HepG2 (cell line): ENCODE results near the gene RAC3. TPM values are rescaled to one million over a fixed set of nuclear protein-coding genes. Genes with fewer than 3 reads are reported as not detected.

ENCODE experiments used
- CBFB ChIP-seq: sonication (generic); formaldehyde crosslinking; IDR thresholded peaks from 2 replicates; pipeline ENCODE4 v1.4.0; 2020; ENCODE audit warnings: missing genetic modification reagents
- CBX5 ChIP-seq: sonication (generic); formaldehyde crosslinking; IDR thresholded peaks from 2 replicates; pipeline ENCODE4 v1.4.0; 2020; ENCODE audit warnings: missing genetic modification reagents, borderline replicate concordance
- FOXA1 ChIP-seq, 2 experiments: fragments of 450-650 bp in 1 of 2; sonication (generic) in 1 of 2; formaldehyde crosslinking in 1 of 2; IDR thresholded peaks; 2 replicates each; pipeline versions ENCODE4 v1.4.0 to v1.6.1; 2016 to 2020; ENCODE audit warnings: missing genetic modification reagents in 1 of 2
- FOXC1 ChIP-seq: sonication (generic); formaldehyde crosslinking; IDR thresholded peaks from 2 replicates; pipeline ENCODE4 v1.8.0; 2022; ENCODE audit warnings: mild to moderate bottlenecking, missing genetic modification reagents, borderline replicate concordance
- HNRNPUL1 ChIP-seq: fragments of 200-400 bp; formaldehyde crosslinking; IDR thresholded peaks from 2 replicates; pipeline ENCODE4 v1.6.1; 2017; ENCODE audit warnings: low read depth, mild to moderate bottlenecking, low read length, moderate library complexity
- KDM1A ChIP-seq: IDR thresholded peaks from 2 replicates; pipeline ENCODE4 v1.6.1; 2016; ENCODE audit warnings: missing compliant biosample characterization
- KDM5A ChIP-seq: fragments of 200-600 bp; sonication (generic); IDR thresholded peaks from 2 replicates; pipeline ENCODE4 v1.7.0; 2018; ENCODE audit warnings: antibody characterized with exemption, mild to moderate bottlenecking, low read length, borderline replicate concordance
- NFE2L2 ChIP-seq: fragments of 150-350 bp; IDR thresholded peaks from 2 replicates; pipeline ENCODE4 v1.6.1; 2014; ENCODE audit warnings: low read length
- PHF21A ChIP-seq: sonication (generic); formaldehyde crosslinking; IDR thresholded peaks from 2 replicates; pipeline ENCODE4 v1.5.0; 2020; ENCODE audit warnings: mild to moderate bottlenecking, missing genetic modification reagents
- RORA ChIP-seq: sonication (generic); formaldehyde crosslinking; IDR thresholded peaks from 2 replicates; pipeline ENCODE4 v1.5.0; 2020; ENCODE audit warnings: mild to moderate bottlenecking, missing genetic modification reagents, moderate library complexity
- RXRA ChIP-seq: sonication (generic); formaldehyde crosslinking; IDR thresholded peaks from 2 replicates; pipeline ENCODE4 v1.5.1; 2020; ENCODE audit warnings: missing genetic modification reagents
- TMF1 ChIP-seq: sonication (generic); formaldehyde crosslinking; IDR thresholded peaks from 2 replicates; pipeline ENCODE4 v1.8.1; 2022; ENCODE audit warnings: low read depth, missing genetic modification reagents
- ZNF138 ChIP-seq: sonication (generic); formaldehyde crosslinking; IDR thresholded peaks from 2 replicates; pipeline ENCODE4 v1.5.0; 2020; ENCODE audit warnings: mild to moderate bottlenecking, low read depth, missing genetic modification reagents
- ZNF24 ChIP-seq: fragments of 450-650 bp; IDR thresholded peaks from 2 replicates; pipeline ENCODE4 v1.6.1; 2017; ENCODE audit warnings: antibody characterized with exemption, mild to moderate bottlenecking
- ZNF256 ChIP-seq: sonication (generic); formaldehyde crosslinking; conservative IDR thresholded peaks from 2 replicates; pipeline ENCODE4 v1.4.0; 2020; ENCODE audit warnings: missing genetic modification reagents
- ZNF260 ChIP-seq: sonication (generic); formaldehyde crosslinking; IDR thresholded peaks from 2 replicates; pipeline ENCODE4 v1.4.0; 2020; ENCODE audit warnings: missing genetic modification reagents, low read depth, mild to moderate bottlenecking, borderline replicate concordance
- ZNF367 ChIP-seq: sonication (generic); formaldehyde crosslinking; IDR thresholded peaks from 2 replicates; pipeline ENCODE4 v1.4.0; 2020; ENCODE audit warnings: missing genetic modification reagents, borderline replicate concordance
- ZNF432 ChIP-seq: sonication (generic); formaldehyde crosslinking; IDR thresholded peaks from 2 replicates; pipeline ENCODE4 v1.5.0; 2020; ENCODE audit warnings: missing genetic modification reagents, mild to moderate bottlenecking, borderline replicate concordance
- ZNF484 ChIP-seq: sonication (generic); formaldehyde crosslinking; IDR thresholded peaks from 2 replicates; pipeline ENCODE4 v1.5.1; 2020; ENCODE audit warnings: mild to moderate bottlenecking, low read depth, missing genetic modification reagents, borderline replicate concordance
- ZNF616 ChIP-seq: sonication (generic); formaldehyde crosslinking; IDR thresholded peaks from 2 replicates; pipeline ENCODE4 v1.5.0; 2020; ENCODE audit warnings: low read depth, mild to moderate bottlenecking, missing genetic modification reagents
- ZNF737 ChIP-seq: sonication (generic); formaldehyde crosslinking; IDR thresholded peaks from 2 replicates; pipeline ENCODE4 v1.5.0; 2020; ENCODE audit warnings: missing genetic modification reagents, mild to moderate bottlenecking, borderline replicate concordance
- ZSCAN29 ChIP-seq: sonication (generic); formaldehyde crosslinking; conservative IDR thresholded peaks from 2 replicates; pipeline ENCODE4 v1.4.0; 2020; ENCODE audit warnings: mild to moderate bottlenecking, missing genetic modification reagents
- polyA plus RNA-seq, 8 experiments: library from polyadenylated mRNA; depleted of rRNA in 3 of 8; stranded (reverse) in 7 of 8; unstranded in 1 of 8; fragments of >200 nt; fragmentation: Illumina TruSeq in 4 of 8; extraction: Trizol in 4 of 8; gene quantifications; 2 replicates each; pipeline versions ENCODE4 v1.2.1 to v1.2.3, GENCODE V29; 2011 to 2016; ENCODE audit warnings: low read depth in 4 of 8, missing spikeins in 1 of 8, mixed read lengths in 1 of 8; ENCODE audit not compliant: insufficient read depth in 1 of 8
- total RNA-seq, 5 experiments: library from RNA; depleted of rRNA; stranded (reverse); fragments of >200 nt; fragmentation: Illumina TruSeq; extraction: Trizol; gene quantifications; 2 replicates each; pipeline ENCODE4 v1.2.3, GENCODE V29; 2016; ENCODE audit warnings: low read depth in 1 of 5
- TF ChIP-seq, protein P1 (sequence below): sonication (generic); formaldehyde crosslinking; conservative IDR thresholded peaks from 2 replicates; pipeline ENCODE4 v1.8.0; 2022; ENCODE audit warnings: mild to moderate bottlenecking, moderate library complexity, missing genetic modification reagents
- TF ChIP-seq, protein P2 (sequence below): sonication (generic); formaldehyde crosslinking; IDR thresholded peaks from 2 replicates; pipeline ENCODE4 v1.4.0; 2020; ENCODE audit warnings: missing genetic modification reagents, borderline replicate concordance
- TF ChIP-seq, protein P3 (sequence below): sonication (generic); formaldehyde crosslinking; IDR thresholded peaks from 2 replicates; pipeline ENCODE4 v1.8.1; 2022; ENCODE audit warnings: mild to moderate bottlenecking, missing genetic modification reagents

The RAC3 gene
- total and polyA plus RNA-seq, 2 of the 13 experiments (the other 11 are each of a cell fraction or from before 2014, with no cell fraction given): 10.5 to 21.3 TPM

- TF ChIP-seq FOXC1: peak; percentile 91; the same call in 1 of the 2 replicates
- 0 out of 2 replicates have a peak, but pooled peaks have one; percentile 8 for TF ChIP-seq ZNF24
- TF ChIP-seq PHF21A (CRISPR knock-in tag): peak; percentile 93
- no peak for TF ChIP-seq FOXA1 (IDR thresholded peaks at IDR 0.05)
- peak; percentile 62 for TF ChIP-seq FOXA1 (CRISPR knock-in tag; IDR thresholded peaks at IDR 0.05)
- TF ChIP-seq ZNF737: peak; percentile 99
- TF ChIP-seq CBX5 (CRISPR knock-in tag): 0 out of 2 replicates have a peak, but pooled peaks have one; percentile 81
- TF ChIP-seq, protein P1, sequence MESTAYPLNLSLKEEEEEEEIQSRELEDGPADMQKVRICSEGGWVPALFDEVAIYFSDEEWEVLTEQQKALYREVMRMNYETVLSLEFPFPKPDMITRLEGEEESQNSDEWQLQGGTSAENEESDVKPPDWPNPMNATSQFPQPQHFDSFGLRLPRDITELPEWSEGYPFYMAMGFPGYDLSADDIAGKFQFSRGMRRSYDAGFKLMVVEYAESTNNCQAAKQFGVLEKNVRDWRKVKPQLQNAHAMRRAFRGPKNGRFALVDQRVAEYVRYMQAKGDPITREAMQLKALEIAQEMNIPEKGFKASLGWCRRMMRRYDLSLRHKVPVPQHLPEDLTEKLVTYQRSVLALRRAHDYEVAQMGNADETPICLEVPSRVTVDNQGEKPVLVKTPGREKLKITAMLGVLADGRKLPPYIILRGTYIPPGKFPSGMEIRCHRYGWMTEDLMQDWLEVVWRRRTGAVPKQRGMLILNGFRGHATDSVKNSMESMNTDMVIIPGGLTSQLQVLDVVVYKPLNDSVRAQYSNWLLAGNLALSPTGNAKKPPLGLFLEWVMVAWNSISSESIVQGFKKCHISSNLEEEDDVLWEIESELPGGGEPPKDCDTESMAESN: peak; percentile 74; the same call in 1 of the 2 replicates
- peak; percentile 93 for TF ChIP-seq ZNF138 (CRISPR knock-in tag)
- peak; percentile 54; the same call in 1 of the 2 replicates for TF ChIP-seq ZNF256 (CRISPR knock-in tag)
- TF ChIP-seq TMF1 (CRISPR knock-in tag): peak; percentile 96
- TF ChIP-seq KDM5A: no peak
- TF ChIP-seq RXRA: peak; percentile 90
- no peak for TF ChIP-seq ZNF260 (CRISPR knock-in tag)
- TF ChIP-seq, protein P2, sequence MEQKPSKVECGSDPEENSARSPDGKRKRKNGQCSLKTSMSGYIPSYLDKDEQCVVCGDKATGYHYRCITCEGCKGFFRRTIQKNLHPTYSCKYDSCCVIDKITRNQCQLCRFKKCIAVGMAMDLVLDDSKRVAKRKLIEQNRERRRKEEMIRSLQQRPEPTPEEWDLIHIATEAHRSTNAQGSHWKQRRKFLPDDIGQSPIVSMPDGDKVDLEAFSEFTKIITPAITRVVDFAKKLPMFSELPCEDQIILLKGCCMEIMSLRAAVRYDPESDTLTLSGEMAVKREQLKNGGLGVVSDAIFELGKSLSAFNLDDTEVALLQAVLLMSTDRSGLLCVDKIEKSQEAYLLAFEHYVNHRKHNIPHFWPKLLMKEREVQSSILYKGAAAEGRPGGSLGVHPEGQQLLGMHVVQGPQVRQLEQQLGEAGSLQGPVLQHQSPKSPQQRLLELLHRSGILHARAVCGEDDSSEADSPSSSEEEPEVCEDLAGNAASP (CRISPR knock-in tag): peak; percentile 86
- TF ChIP-seq NFE2L2: no peak
- TF ChIP-seq KDM1A (CRISPR knock-in tag): peak; percentile 86; the same call in 1 of the 2 replicates
- peak; percentile 89; the same call in 1 of the 2 replicates for TF ChIP-seq ZSCAN29 (CRISPR knock-in tag)
- TF ChIP-seq RORA: no peak
- no peak for TF ChIP-seq ZNF367
- peak; percentile 14; the same call in 1 of the 2 replicates for TF ChIP-seq CBFB
- TF ChIP-seq ZNF432 (CRISPR knock-in tag): no peak; the same call in 1 of the 2 replicates
- TF ChIP-seq, protein P3, sequence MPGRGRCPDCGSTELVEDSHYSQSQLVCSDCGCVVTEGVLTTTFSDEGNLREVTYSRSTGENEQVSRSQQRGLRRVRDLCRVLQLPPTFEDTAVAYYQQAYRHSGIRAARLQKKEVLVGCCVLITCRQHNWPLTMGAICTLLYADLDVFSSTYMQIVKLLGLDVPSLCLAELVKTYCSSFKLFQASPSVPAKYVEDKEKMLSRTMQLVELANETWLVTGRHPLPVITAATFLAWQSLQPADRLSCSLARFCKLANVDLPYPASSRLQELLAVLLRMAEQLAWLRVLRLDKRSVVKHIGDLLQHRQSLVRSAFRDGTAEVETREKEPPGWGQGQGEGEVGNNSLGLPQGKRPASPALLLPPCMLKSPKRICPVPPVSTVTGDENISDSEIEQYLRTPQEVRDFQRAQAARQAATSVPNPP: peak; percentile 94
- TF ChIP-seq ZNF616 (CRISPR knock-in tag): peak; percentile 84
- peak; percentile 79 for TF ChIP-seq ZNF484 (CRISPR knock-in tag)
- no peak for TF ChIP-seq HNRNPUL1
Measured at GRCh38 chr17:81992306-81993102, 39.0 kb upstream of the RAC3 start (continued).
